Adrenal gland (tissue), 12 donors: ENCODE results near the gene DGAT2. TPM values are rescaled to one million over a fixed set of nuclear protein-coding genes. Genes with fewer than 3 reads are reported as not detected.

ENCODE experiments used
- DNase-seq, 7 donors: peaks; one replicate each; pipeline ENCODE4 v3.0.0-alpha.2; 2019 to 2020
- H3K27ac ChIP-seq, 5 donors: fragments of 200-600 bp; sonication (generic) in 4 of 5; 1 replicate in 3 of 5; 2 replicates in 2 of 5; pipeline versions ENCODE4 v1.5.1 to v1.8.0; 2016 to 2020; ENCODE audit warnings: mild to moderate bottlenecking in 1 of 5
- H3K27me3 ChIP-seq: fragments of 200-600 bp; 2 replicates; pipeline ENCODE4 v1.8.0; 2021
- H3K36me3 ChIP-seq, 2 donors: fragments of 200-600 bp; replicated peaks in 1 of 2; 1 replicate in 1 of 2; 2 replicates in 1 of 2; pipeline versions ENCODE4 v1.5.1 to v1.8.0; 2018 to 2022
- H3K4me1 ChIP-seq, 2 donors: fragments of 200-600 bp; replicated peaks in 1 of 2; 1 replicate in 1 of 2; 2 replicates in 1 of 2; pipeline versions ENCODE4 v1.5.1 to v1.8.0; 2018 to 2021
- H3K4me3 ChIP-seq, 4 donors: fragments of 200-600 bp; sonication (generic) in 3 of 4; one replicate each; pipeline ENCODE4 v1.5.1; 2016 to 2018
- H3K9me3 ChIP-seq, 3 donors: fragments of 200-600 bp; sonication (generic) in 1 of 3; replicated peaks in 1 of 3; 1 replicate in 2 of 3; 2 replicates in 1 of 3; pipeline versions ENCODE4 v1.5.1 to v1.8.0; 2016 to 2021
- CTCF ChIP-seq, 6 experiments: fragments of 450-650 bp in 4 of 6; fragments of 200-600 bp in 2 of 6; sonication (generic) in 1 of 6; IDR thresholded peaks; 1 replicate in 5 of 6; 2 replicates in 1 of 6; pipeline versions ENCODE4 v1.5.1 to v1.8.0; 2016 to 2021; ENCODE audit warnings: antibody characterized with exemption in 6 of 6, mild to moderate bottlenecking in 2 of 6, moderate library complexity in 1 of 6
- POLR2A ChIP-seq, 2 donors: fragments of 450-650 bp; IDR thresholded peaks; one replicate each; pipeline ENCODE4 v1.6.1; 2017; ENCODE audit warnings: antibody characterized with exemption in 2 of 2, mild to moderate bottlenecking in 2 of 2, moderate library complexity in 1 of 2
- WGBS, 4 donors: extraction: QIAGEN DNeasy Blood & Tissue Kit in 2 of 4; methylation state at CpG; one replicate each; pipeline versions ENCODE4 v1.1.5 to v1.1.7; 2013 to 2017; 5-methylcytosine and 5-hydroxymethylcytosine counted together
- intact Hi-C, 2 donors: fragments of 100-400 bp; cut with DNase I; formaldehyde crosslinking; loops; one replicate each; pipeline versions ENCODE4 v1.14.1 to v1.15.0; 2022 to 2023
- polyA plus RNA-seq, 3 donors: library from polyadenylated mRNA; stranded (reverse); fragments of 200-250 nt in 2 of 3; fragments of 350-450 nt in 1 of 3; fragmentation: Illumina TruSeq in 1 of 3; extraction: RNeasy Lipid Tissue Mini Kit (QIAGEN cat#74804) in 1 of 3; gene quantifications; one replicate each; pipeline ENCODE4 v1.2.3, GENCODE V29; 2013 to 2014
- total RNA-seq, 9 donors: library from RNA; depleted of rRNA in 4 of 9; stranded (reverse); fragments of >200 nt in 4 of 9; fragments of 120-200 nt in 1 of 9; fragmentation: NEBNext Ultra II Directional in 1 of 9; extraction: Animal tissue kit (Norgen Biotek cat#: 25700) in 1 of 9; gene quantifications; one replicate each; pipeline versions ENCODE4 v1.1.0 to v1.2.4, GENCODE V29; 2013 to 2023
- donor health status: healthy with polysubstance abuse.
- donor health status: Bipolar disorder and iron deficiency.
- donor health status: DM: yes; HTN: yes; CAD: no.
- donor health status: DM: no; HTN: no; CAD: no.
- donor health status: DM: no; HTN: no; CAD: no.
- donor health status: DM: yes; HTN: yes; CAD: no.

The DGAT2 gene
- total and polyA plus RNA-seq, 12 donors = 2.1 to 79.2 (median 7.5) TPM

- Histone ChIP-seq H3K4me3 (no peak overlapping the region), H3K27ac (no peak overlapping the region), H3K36me3 (no peaks in the 10 kb centered on the region), H3K27me3 (no peaks in the 10 kb centered on the region), H3K4me1 (no peaks in the 10 kb centered on the region), H3K9me3 (no peaks in the 10 kb centered on the region)
- TF ChIP-seq POLR2A (IDR thresholded peaks at IDR 0.05) (no peak), CTCF (IDR thresholded peaks at IDR 0.05) (no peak)
- no peak for DNase-seq
- intact Hi-C loops = no loop called here
- 82 to 88% (median 87%) methylated on average over 3 to 4 of the region's 4 CpGs for WGBS, 4 donors
These were observed 26.9 kb downstream of the DGAT2 start for GRCh38 chr11:75795276-75796090.

- H3K36me3 ChIP-seq = no peaks in the 10 kb centered on the region
- no peak for TF ChIP-seq CTCF (IDR thresholded peaks at IDR 0.05)
- no peak for TF ChIP-seq POLR2A (IDR thresholded peaks at IDR 0.05)
- intact Hi-C loops = no loop called here
- H3K27ac ChIP-seq = no peak overlapping the region
- H3K9me3 ChIP-seq = no peaks in the 10 kb centered on the region
- no peaks in the 10 kb centered on the region for H3K4me1 ChIP-seq
- no peaks in the 10 kb centered on the region for H3K27me3 ChIP-seq
- WGBS, 4 donors = 65 to 100% (median 90%) methylated on average over 2 of the region's 2 CpGs; no CpG with 5 or more reads in 1 of the 4 donors
- no peak overlapping the region for H3K4me3 ChIP-seq
- no peak for DNase-seq
These were observed 27.5 kb downstream of the DGAT2 start for GRCh38 chr11:75796091-75796435.

- TF ChIP-seq CTCF (IDR thresholded peaks at IDR 0.05) = no peak
- no peak for TF ChIP-seq POLR2A (IDR thresholded peaks at IDR 0.05)
- Histone ChIP-seq H3K4me3 (no peak overlapping the region), H3K27me3 (no peaks in the 10 kb centered on the region), H3K4me1 (peaks cover 0 to 3% of the 10 kb centered on the region in 2 donors), H3K9me3 (no peaks in the 10 kb centered on the region), H3K36me3 (no peaks in the 10 kb centered on the region), H3K27ac (no peak overlapping the region)
- 92 to 100% (median 96%) methylated on average over 2 to 8 of the region's 8 CpGs; no CpG with 5 or more reads in 1 of the 4 donors for WGBS, 4 donors
- intact Hi-C loops = no loop called here
- DNase-seq = no peak
These were observed 28.5 kb downstream of the DGAT2 start for GRCh38 chr11:75797116-75797515.

- intact Hi-C loops = no loop called here
- 94 to 100% (median 100%) methylated on average over 1 of the region's 1 CpG for WGBS, 4 donors
- Histone ChIP-seq H3K4me1 (peaks cover 0 to 10% of the 10 kb centered on the region in 2 donors), H3K36me3 (no peaks in the 10 kb centered on the region), H3K9me3 (no peaks in the 10 kb centered on the region), H3K27ac (no peak overlapping the region), H3K27me3 (no peaks in the 10 kb centered on the region), H3K4me3 (no peak overlapping the region)
- no peak for DNase-seq
- TF ChIP-seq POLR2A (IDR thresholded peaks at IDR 0.05) = no peak
- no peak for TF ChIP-seq CTCF (IDR thresholded peaks at IDR 0.05)
These were observed 29.2 kb downstream of the DGAT2 start for GRCh38 chr11:75797792-75798191.
